Measurements from ENCODE around the gene TRIO. TPM values are rescaled to one million over a fixed set of nuclear protein-coding genes. Genes with fewer than 3 reads are reported as not detected.

Gene TRIO
- polyA plus RNA-seq, 3 donors: 1.7 to 45.8 (median 2.1) TPM

GRCh38 chr5:14396066-14396465 is 252.9 kb downstream of the TRIO start:
- H3K36me3 ChIP-seq (replicated peaks in 1 of 2; ENCODE audit: control insufficient read depth in 1 of 2, insufficient read depth in 2 of 2, low read length in 2 of 2): peaks cover 77 to 95% of the 10 kb centered on the region in 2 donors

GRCh38 chr5:14396737-14397136 is 253.6 kb downstream of the TRIO start:
- Mint-ChIP-seq H3K27ac (no peak overlapping the region), H3K27me3 (ENCODE audit: low read depth in 3 of 3) (peaks cover 0 to 4% (median 0%) of the 10 kb centered on the region in 3 donors), H3K9me3 (peaks cover 0 to 2% (median 0%) of the 10 kb centered on the region in 7 donors), H3K36me3 (peaks cover 77 to 79% of the 10 kb centered on the region in 2 donors), H3K4me3 (no peak overlapping the region), H3K4me1 (no peaks in the 10 kb centered on the region)
- H3K9ac ChIP-seq (ENCODE audit: insufficient read depth, low read length, poor library complexity, severe bottlenecking): no peak overlapping the region
- peaks cover 77 to 95% of the 10 kb centered on the region in 2 donors for H3K36me3 ChIP-seq (replicated peaks in 1 of 2; ENCODE audit: control insufficient read depth in 1 of 2, insufficient read depth in 2 of 2, low read length in 2 of 2)
- H4K20me1 ChIP-seq (ENCODE audit: insufficient read depth, low read length): no peaks in the 10 kb centered on the region
- intact Hi-C loops (cut with micrococcal nuclease): loop anchor here in 1 of 2 donors (5.0 kb wide), 1 partner anchor 251 kb away; no protein-coding TSS in a partner anchor
- WGBS (ENCODE audit: insufficient coverage): no CpG with 5 or more reads among the region's 5 CpGs
- H3K79me2 ChIP-seq (ENCODE audit: insufficient read depth, low read length): no peaks in the 10 kb centered on the region
- H3K4me3 ChIP-seq (replicated peaks in 1 of 3; ENCODE audit: low read depth in 2 of 3, low read length in 3 of 3): no peak overlapping the region
- H2AFZ ChIP-seq (ENCODE audit: insufficient read depth, low read depth, low read length, poor library complexity, severe bottlenecking): no peak overlapping the region
- no peaks in the 10 kb centered on the region for H3K27me3 ChIP-seq (ENCODE audit: control insufficient read depth in 2 of 2, insufficient read depth in 2 of 2, low read length in 2 of 2)
- H3K27ac ChIP-seq (ENCODE audit: low read depth in 1 of 2, low read length in 2 of 2): no peak overlapping the region
- no peaks in the 10 kb centered on the region for H3K4me1 ChIP-seq (ENCODE audit: control insufficient read depth in 1 of 2, insufficient read depth in 2 of 2, low read length in 2 of 2)
- H3K4me2 ChIP-seq (replicated peaks; ENCODE audit: extremely low read depth, low read length, poor library complexity, severe bottlenecking): no peak overlapping the region
- no peak for DNase-seq
- no peak for TF ChIP-seq CTCF (IDR thresholded peaks at IDR 0.05)
- no peaks in the 10 kb centered on the region for H3K9me3 ChIP-seq (replicated peaks in 1 of 2; ENCODE audit: control insufficient read depth in 1 of 2, insufficient read depth in 1 of 2, low read length in 2 of 2)

More at GRCh38 chr5:14396066-14396465, 252.9 kb downstream of the TRIO start:
- no peak overlapping the region for H3K27ac ChIP-seq (ENCODE audit: low read depth in 1 of 2, low read length in 2 of 2)
- no peak overlapping the region for H2AFZ ChIP-seq (ENCODE audit: insufficient read depth, low read depth, low read length, poor library complexity, severe bottlenecking)
- WGBS (ENCODE audit: insufficient coverage): 100% methylated on average over 5 of the region's 7 CpGs
- no peak for TF ChIP-seq CTCF (IDR thresholded peaks at IDR 0.05)
- Mint-ChIP-seq H3K9me3 (peaks cover 0 to 2% (median 0%) of the 10 kb centered on the region in 7 donors), H3K4me3 (no peak overlapping the region), H3K27me3 (ENCODE audit: low read depth in 3 of 3) (peaks cover 0 to 4% (median 0%) of the 10 kb centered on the region in 3 donors), H3K36me3 (peaks cover 76 to 78% of the 10 kb centered on the region in 2 donors), H3K27ac (no peak overlapping the region), H3K4me1 (no peaks in the 10 kb centered on the region)
- no peaks in the 10 kb centered on the region for H3K9me3 ChIP-seq (replicated peaks in 1 of 2; ENCODE audit: control insufficient read depth in 1 of 2, insufficient read depth in 1 of 2, low read length in 2 of 2)
- H3K4me2 ChIP-seq (replicated peaks; ENCODE audit: extremely low read depth, low read length, poor library complexity, severe bottlenecking): no peak overlapping the region
- no peaks in the 10 kb centered on the region for H4K20me1 ChIP-seq (ENCODE audit: insufficient read depth, low read length)
- H3K27me3 ChIP-seq (ENCODE audit: control insufficient read depth in 2 of 2, insufficient read depth in 2 of 2, low read length in 2 of 2): no peaks in the 10 kb centered on the region
- no peak overlapping the region for H3K9ac ChIP-seq (ENCODE audit: insufficient read depth, low read length, poor library complexity, severe bottlenecking)
- no peaks in the 10 kb centered on the region for H3K79me2 ChIP-seq (ENCODE audit: insufficient read depth, low read length)
- H3K4me1 ChIP-seq (ENCODE audit: control insufficient read depth in 1 of 2, insufficient read depth in 2 of 2, low read length in 2 of 2): no peaks in the 10 kb centered on the region
- no peak overlapping the region for H3K4me3 ChIP-seq (replicated peaks in 1 of 3; ENCODE audit: low read depth in 2 of 3, low read length in 3 of 3)
- DNase-seq: no peak
- intact Hi-C loops (cut with micrococcal nuclease): loop anchor here in 1 of 2 donors (5.0 kb wide), 1 partner anchor 251 kb away; no protein-coding TSS in a partner anchor

Measured in CD14-positive monocyte (primary cell).